Esophagus muscularis mucosa (tissue), 4 donors: ENCODE data around the gene OR10A3.

Experiments used
- CTCF ChIP-seq, 3 experiments: fragments of 200-600 bp in 2 of 3; fragments of 450-650 bp in 1 of 3; sonication (generic) in 2 of 3; IDR thresholded peaks; one replicate each; pipeline ENCODE4 v1.5.1; 2017 to 2019; ENCODE audit warnings: antibody characterized with exemption in 3 of 3, mild to moderate bottlenecking in 2 of 3, moderate library complexity in 1 of 3
- EP300 ChIP-seq: sonication (generic); formaldehyde crosslinking; IDR thresholded peaks from one replicate; pipeline ENCODE4 v1.6.1; 2017; ENCODE audit warnings: antibody characterized with exemption
- POLR2A ChIP-seq: fragments of 450-650 bp; IDR thresholded peaks from one replicate; pipeline ENCODE4 v1.6.1; 2017; ENCODE audit warnings: antibody characterized with exemption, moderate library complexity, mild to moderate bottlenecking, low read depth
- POLR2AphosphoS5 ChIP-seq, 2 donors: sonication (generic); formaldehyde crosslinking; IDR thresholded peaks; one replicate each; pipeline ENCODE4 v1.6.1; 2017; ENCODE audit warnings: antibody characterized with exemption in 2 of 2

- TF ChIP-seq CTCF (IDR thresholded peaks at IDR 0.05) (no peak), EP300 (no peak), POLR2AphosphoS5 (IDR thresholded peaks at IDR 0.05) (no peak), POLR2A (no peak)
These were observed 23.4 kb upstream of the OR10A3 start for GRCh38 chr11:7964873-7965272.
